A673 (cell line): ENCODE data around the gene PBX4.

ENCODE experiments used
- EZH2 ChIP-seq: fragments of 200-600 bp; sonication (generic); IDR thresholded peaks from 2 replicates; pipeline ENCODE4 v1.6.1; 2017; ENCODE audit warnings: borderline replicate concordance, low read depth, mild to moderate bottlenecking, mixed read lengths, antibody characterized with exemption, low read length; ENCODE audit not compliant: poor library complexity, severe bottlenecking
- TF ChIP-seq, protein P1 (sequence below): fragments of 300-800, 200-600 bp; sonication (generic); conservative IDR thresholded peaks from 2 replicates; pipeline ENCODE4 v1.5.1; 2017; ENCODE audit warnings: low read depth, mild to moderate bottlenecking, antibody characterized with exemption, low read length, moderate library complexity, mixed read lengths

- TF ChIP-seq EZH2: no peak
- TF ChIP-seq, protein P1, sequence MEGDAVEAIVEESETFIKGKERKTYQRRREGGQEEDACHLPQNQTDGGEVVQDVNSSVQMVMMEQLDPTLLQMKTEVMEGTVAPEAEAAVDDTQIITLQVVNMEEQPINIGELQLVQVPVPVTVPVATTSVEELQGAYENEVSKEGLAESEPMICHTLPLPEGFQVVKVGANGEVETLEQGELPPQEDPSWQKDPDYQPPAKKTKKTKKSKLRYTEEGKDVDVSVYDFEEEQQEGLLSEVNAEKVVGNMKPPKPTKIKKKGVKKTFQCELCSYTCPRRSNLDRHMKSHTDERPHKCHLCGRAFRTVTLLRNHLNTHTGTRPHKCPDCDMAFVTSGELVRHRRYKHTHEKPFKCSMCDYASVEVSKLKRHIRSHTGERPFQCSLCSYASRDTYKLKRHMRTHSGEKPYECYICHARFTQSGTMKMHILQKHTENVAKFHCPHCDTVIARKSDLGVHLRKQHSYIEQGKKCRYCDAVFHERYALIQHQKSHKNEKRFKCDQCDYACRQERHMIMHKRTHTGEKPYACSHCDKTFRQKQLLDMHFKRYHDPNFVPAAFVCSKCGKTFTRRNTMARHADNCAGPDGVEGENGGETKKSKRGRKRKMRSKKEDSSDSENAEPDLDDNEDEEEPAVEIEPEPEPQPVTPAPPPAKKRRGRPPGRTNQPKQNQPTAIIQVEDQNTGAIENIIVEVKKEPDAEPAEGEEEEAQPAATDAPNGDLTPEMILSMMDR: no peak
Measured at GRCh38 chr19:19543101-19543500, 75.4 kb downstream of the PBX4 start.
